GM08714 (cell line): Measurements from ENCODE around the gene PXDN.

Experiments
- H3K4me3 ChIP-seq: fragments of 200-500 bp; sonication (Bioruptor generic); 2 replicates; pipeline ENCODE4 v1.5.1; 2014; ENCODE audit warnings: mild to moderate bottlenecking, low read length, inconsistent platforms
- ZNF274 ChIP-seq: IDR thresholded peaks from 2 replicates; pipeline ENCODE4 v1.6.1; 2012; ENCODE audit warnings: mild to moderate bottlenecking, low read depth, low read length

PXDN gene

GRCh38 chr2:1594373-1595171 lies 149.7 kb downstream of the PXDN start:
- TF ChIP-seq ZNF274, result no peak
- no peak overlapping the region for H3K4me3 ChIP-seq

GRCh38 chr2:1594123-1594372 lies 150.3 kb downstream of the PXDN start:
- no peak overlapping the region for H3K4me3 ChIP-seq
- no peak for TF ChIP-seq ZNF274

- no peak overlapping the region for H3K4me3 ChIP-seq
- TF ChIP-seq ZNF274, result no peak
These were observed 150.8 kb downstream of the PXDN start for GRCh38 chr2:1593371-1594122.

- no peak for TF ChIP-seq ZNF274
- no peak overlapping the region for H3K4me3 ChIP-seq
These were observed 152.1 kb downstream of the PXDN start for GRCh38 chr2:1591978-1592907.

- no peak for TF ChIP-seq ZNF274
These were observed 152.9 kb downstream of the PXDN start for GRCh38 chr2:1591461-1591770.

GRCh38 chr2:1590596-1591460 lies 153.5 kb downstream of the PXDN start:
- TF ChIP-seq ZNF274, result no peak
- H3K4me3 ChIP-seq, result no peak overlapping the region

More at GRCh38 chr2:1591461-1591770, 152.9 kb downstream of the PXDN start:
- no peak overlapping the region for H3K4me3 ChIP-seq

- H3K4me3 ChIP-seq, result no peak overlapping the region
- TF ChIP-seq ZNF274, result no peak
These were observed 155.2 kb downstream of the PXDN start for GRCh38 chr2:1588978-1589621.

- TF ChIP-seq ZNF274, result no peak
- H3K4me3 ChIP-seq, result no peak overlapping the region
These were observed 156.0 kb downstream of the PXDN start for GRCh38 chr2:1588051-1588977.

GRCh38 chr2:1586923-1587840 lies 157.1 kb downstream of the PXDN start:
- H3K4me3 ChIP-seq, result no peak overlapping the region
- TF ChIP-seq ZNF274, result no peak

- TF ChIP-seq ZNF274, result no peak
- H3K4me3 ChIP-seq, result no peak overlapping the region
These were observed 157.9 kb downstream of the PXDN start for GRCh38 chr2:1586251-1586922.

GRCh38 chr2:1585635-1586034 lies 158.7 kb downstream of the PXDN start:
- no peak for TF ChIP-seq ZNF274
- no peak overlapping the region for H3K4me3 ChIP-seq
